H54 (cell line): Measurements from ENCODE around the gene MED12.
"Not testable (repeated sequence)": the region's sequence is repeated elsewhere in the genome, so short reads cannot be mapped to it uniquely, and the experiment has no call there.

ENCODE experiments used
- DNase-seq: peaks from one replicate; pipeline ENCODE4 v3.0.0; 2011; ENCODE audit warnings: low spot score, mixed read lengths; ENCODE audit not compliant: insufficient read length
- FAIRE-seq: peaks from 3 replicates; lab custom pipeline; 2011; peaks lifted over from hg19 to GRCh38; lab: Jason Lieb, UNC
- POLR2A ChIP-seq: IDR thresholded peaks from 2 replicates; pipeline ENCODE4 v1.6.1; 2011; ENCODE audit warnings: low read depth, mild to moderate bottlenecking, low read length

Gene MED12

DNA sequence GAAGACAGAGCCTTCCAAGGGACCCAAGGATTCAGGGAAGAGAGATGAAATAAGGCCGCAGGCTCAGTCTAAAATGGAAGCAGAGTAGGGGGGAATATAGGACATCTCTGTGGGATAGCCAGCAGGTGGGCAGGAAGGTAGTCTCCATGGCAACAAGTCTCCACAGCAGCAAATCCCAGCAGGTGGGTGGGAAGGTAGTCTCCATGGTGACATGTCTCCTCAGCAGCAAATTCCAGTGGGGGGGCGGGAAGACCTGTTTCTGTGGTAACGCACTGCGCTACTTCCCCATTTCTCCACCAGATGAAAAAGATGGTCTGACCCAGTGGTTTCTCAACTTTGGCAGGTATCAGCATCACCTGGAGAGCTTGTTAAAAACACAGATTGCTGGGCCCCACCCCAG is 44.6 kb downstream of the MED12 start:
- DNase-seq, result no peak
- TF ChIP-seq POLR2A, result no peak
- no peak for FAIRE-seq

- no peak for DNase-seq
- TF ChIP-seq POLR2A, result no peak
- no peak for FAIRE-seq
These were observed 45.7 kb downstream of the MED12 start for GRCh38 chrX:71164071-71164470.

DNA sequence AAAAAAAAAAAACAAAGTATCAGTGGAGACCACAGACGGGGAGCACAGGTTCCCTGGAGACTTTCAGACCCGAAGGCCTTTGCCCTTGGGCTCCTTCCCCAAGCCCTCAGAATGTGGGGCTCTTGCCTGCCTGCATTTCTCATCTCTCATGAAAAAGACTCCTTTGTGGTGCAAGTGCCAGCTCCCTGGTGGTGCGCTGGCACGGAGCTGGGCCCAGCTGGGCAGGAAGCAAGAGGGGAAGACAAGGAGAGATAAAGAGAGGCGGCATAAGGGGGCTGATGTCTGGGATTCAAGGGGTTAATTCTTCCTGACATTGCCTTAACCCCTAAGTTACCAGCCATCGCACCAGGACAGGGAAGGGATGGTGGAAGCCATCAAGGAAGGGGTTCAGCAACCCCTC is 48.1 kb downstream of the MED12 start:
- DNase-seq (no peak), FAIRE-seq (no peak)
- TF ChIP-seq POLR2A, result no peak

GRCh38 chrX:71167031-71167781 is 48.8 kb downstream of the MED12 start:
- no peak for DNase-seq
- FAIRE-seq, result no peak
- no peak for TF ChIP-seq POLR2A

DNA sequence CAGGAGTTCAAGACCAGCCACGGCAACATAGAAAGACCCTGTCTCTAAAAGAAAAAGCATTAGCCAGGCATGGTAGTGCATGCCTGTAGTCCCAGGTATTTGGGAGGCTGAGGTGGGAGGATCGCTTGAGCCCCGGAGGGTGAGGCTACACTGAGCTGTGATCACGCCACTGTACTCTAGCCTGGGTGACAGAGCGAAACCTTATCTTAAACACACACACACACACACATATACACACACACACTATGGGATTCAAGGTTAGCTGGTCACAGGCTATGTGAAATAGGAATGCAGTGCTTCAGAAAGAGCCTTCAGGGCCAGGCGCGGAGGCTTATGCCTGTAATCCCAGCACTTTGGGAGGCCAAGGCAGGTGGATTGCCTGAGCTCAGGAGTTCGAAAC is 49.7 kb downstream of the MED12 start:
- no peak for TF ChIP-seq POLR2A
- DNase-seq (no peak), FAIRE-seq (no peak)

DNA sequence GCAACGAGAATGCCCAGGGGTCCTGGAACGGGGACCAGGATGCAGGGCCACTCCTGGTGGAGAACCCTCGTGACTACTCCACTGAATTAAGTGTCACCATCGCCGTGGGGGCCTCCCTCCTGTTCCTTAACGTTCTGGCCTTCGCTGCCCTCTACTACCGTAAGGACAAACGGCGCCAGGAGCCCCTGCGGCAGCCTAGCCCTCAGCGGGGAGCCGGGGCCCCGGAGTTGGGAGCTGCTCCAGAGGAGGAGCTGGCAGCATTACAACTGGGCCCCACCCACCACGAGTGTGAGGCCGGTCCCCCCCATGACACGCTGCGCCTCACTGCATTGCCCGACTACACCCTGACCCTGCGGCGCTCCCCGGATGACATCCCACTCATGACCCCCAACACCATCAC is 51.2 kb downstream of the MED12 start:
- FAIRE-seq (no peak), DNase-seq (no peak)
- no peak for TF ChIP-seq POLR2A

DNA sequence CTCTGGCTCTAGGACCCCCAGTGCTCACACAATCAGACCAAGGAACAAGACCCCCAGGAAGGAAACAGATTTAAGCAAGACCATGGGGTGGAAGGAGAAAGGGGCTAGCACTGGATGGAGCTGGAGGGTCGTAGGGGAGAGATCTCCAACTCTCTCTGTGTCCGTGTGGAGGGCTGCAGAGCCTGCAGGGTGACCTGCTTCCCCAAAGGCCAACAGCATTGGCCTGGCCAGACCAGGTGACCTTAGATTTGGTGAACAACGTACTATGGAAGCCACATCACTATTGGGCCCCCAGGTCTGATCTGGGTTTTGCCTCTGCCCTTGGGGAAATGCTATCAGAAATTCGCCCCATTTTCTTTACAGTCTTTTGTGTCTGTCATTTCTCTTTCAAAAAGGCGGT is 52.3 kb downstream of the MED12 start:
- DNase-seq, result no peak
- no peak for TF ChIP-seq POLR2A
- no peak for FAIRE-seq

GRCh38 chrX:71171110-71171801 is 52.9 kb downstream of the MED12 start:
- DNase-seq, result no peak
- no peak for TF ChIP-seq POLR2A

DNA sequence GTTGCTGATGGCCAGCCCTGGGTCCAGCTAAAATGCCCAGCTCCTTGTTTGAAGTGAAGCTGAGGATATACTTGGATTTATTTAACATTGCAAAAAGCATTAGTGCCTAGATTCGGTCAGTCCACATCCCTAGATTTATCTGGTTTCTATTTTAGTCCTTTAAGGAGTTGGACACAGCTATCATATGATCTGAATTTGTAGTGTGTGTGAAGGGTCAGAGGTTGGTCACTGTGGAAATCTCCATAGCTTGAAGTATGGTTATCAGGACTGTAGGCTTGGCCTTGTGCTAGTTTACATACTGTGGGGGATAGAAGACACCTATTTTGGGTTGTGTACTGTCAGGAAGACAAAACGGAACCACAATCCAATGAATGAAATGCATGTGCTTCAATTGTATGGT is 55.0 kb downstream of the MED12 start:
- DNase-seq (no peak), FAIRE-seq (no peak)
- TF ChIP-seq POLR2A, result no peak

More at GRCh38 chrX:71171110-71171801, 52.9 kb downstream of the MED12 start:
- no peak for FAIRE-seq

- no peak for DNase-seq
- no peak for FAIRE-seq
- TF ChIP-seq POLR2A, result no peak
These were observed 56.4 kb downstream of the MED12 start for GRCh38 chrX:71174795-71175194.

- no peak for TF ChIP-seq POLR2A
- no peak for DNase-seq
- no peak for FAIRE-seq
These were observed 57.1 kb downstream of the MED12 start for GRCh38 chrX:71175531-71175930.

DNA sequence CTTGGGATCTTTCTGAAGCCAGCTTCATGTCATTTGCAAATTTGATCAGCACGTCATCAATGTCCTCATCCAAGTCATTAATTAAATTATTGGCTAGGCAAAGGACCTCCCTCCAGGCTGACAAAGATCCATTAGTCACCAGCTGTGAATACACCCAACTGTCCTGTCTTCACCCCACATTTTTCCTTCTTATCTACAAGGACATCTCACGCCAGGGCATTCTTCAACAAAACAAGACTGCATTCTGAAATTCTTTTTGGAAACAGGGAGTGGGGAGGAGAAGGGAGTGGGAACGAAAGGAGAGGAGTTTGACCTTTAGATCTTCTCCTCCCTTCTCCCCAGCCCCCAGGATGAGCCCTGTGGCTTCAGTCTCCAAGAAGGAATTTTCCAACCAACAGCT is 58.9 kb downstream of the MED12 start:
- TF ChIP-seq POLR2A, result no peak
- DNase-seq (no peak), FAIRE-seq (no peak)

- DNase-seq, result peak; percentile 45
- peak; percentile 93 for FAIRE-seq
These were observed 60.5 kb downstream of the MED12 start for GRCh38 chrX:71178908-71179307.

GRCh38 chrX:71180579-71181265 is 62.3 kb downstream of the MED12 start:
- FAIRE-seq, DNase-seq: not testable (repeated sequence)

More at GRCh38 chrX:71178908-71179307, 60.5 kb downstream of the MED12 start:
- no peak for TF ChIP-seq POLR2A
